Coronary artery (tissue), 2 donors: ENCODE measurements around the gene APOBEC3B.
"Not testable (repeated sequence)": the region's sequence is repeated elsewhere in the genome, so short reads cannot be mapped to it uniquely, and the experiment has no call there.

Experiments used
- DNase-seq: peaks from one replicate; pipeline ENCODE4 v3.0.0-alpha.2; 2017; ENCODE audit warnings: low spot score
- H3K27ac ChIP-seq, 2 donors: fragments of 200-600 bp; sonication (generic); one replicate each; pipeline ENCODE4 v1.5.1; 2016 to 2019
- H3K4me3 ChIP-seq: fragments of 200-600 bp; sonication (generic); 2 replicates; pipeline ENCODE4 v1.5.1; 2016; ENCODE audit warnings: mild to moderate bottlenecking, moderate library complexity
- TF ChIP-seq, protein P1 (sequence below): fragments of 200-600 bp; sonication (generic); IDR thresholded peaks from one replicate; pipeline ENCODE4 v1.5.1; 2019; ENCODE audit warnings: antibody characterized with exemption

The APOBEC3B gene

DNA sequence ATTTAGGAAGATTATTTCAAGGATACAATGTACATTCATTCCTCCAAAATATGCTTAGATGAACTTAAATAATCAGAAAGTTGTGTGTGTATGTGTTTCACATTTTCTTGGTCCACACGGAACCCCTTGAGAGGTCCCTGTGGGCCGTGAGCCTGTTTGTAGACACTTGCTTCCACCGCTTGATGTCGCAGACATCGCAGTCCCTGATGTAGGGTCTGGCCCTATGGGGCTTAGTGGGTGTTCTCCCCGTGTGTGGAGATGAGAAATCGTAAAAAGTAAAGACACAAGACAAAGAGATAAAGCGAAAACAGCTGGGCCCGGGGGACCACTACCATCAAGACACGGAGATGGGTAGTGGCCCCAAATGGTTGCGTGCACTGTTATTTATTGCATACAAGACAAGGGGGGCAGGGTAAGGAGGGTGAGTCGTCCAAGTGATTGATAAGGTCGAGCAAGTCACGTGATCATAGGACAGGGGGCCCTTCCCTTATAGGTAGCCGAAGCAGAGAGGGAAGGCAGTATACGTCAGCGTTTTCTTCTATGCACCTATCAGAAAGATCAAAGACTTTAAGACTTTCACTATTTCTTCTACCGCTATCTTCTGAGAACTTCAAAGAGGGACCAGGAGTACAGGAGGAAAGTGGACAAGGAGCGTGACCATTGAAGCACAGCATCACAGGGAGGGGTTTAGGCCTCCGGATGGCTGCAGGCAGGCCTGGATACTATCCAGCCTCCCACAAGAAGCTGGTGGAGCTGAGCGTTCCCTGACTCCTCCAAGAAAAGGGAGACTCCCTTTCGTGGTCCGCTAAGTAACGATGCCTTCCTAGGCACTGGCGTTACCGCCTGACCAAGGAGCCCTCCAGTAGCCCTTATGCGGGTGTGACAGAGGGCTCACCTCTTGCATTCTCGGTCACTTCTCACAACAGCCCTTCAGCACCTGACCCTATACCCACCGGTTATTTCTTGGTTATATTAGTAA is 30.7 kb downstream of the APOBEC3B start:
- no peak for DNase-seq
- H3K27ac ChIP-seq: no peak overlapping the region
- TF ChIP-seq, protein P1, sequence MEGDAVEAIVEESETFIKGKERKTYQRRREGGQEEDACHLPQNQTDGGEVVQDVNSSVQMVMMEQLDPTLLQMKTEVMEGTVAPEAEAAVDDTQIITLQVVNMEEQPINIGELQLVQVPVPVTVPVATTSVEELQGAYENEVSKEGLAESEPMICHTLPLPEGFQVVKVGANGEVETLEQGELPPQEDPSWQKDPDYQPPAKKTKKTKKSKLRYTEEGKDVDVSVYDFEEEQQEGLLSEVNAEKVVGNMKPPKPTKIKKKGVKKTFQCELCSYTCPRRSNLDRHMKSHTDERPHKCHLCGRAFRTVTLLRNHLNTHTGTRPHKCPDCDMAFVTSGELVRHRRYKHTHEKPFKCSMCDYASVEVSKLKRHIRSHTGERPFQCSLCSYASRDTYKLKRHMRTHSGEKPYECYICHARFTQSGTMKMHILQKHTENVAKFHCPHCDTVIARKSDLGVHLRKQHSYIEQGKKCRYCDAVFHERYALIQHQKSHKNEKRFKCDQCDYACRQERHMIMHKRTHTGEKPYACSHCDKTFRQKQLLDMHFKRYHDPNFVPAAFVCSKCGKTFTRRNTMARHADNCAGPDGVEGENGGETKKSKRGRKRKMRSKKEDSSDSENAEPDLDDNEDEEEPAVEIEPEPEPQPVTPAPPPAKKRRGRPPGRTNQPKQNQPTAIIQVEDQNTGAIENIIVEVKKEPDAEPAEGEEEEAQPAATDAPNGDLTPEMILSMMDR: no peak
- no peak overlapping the region for H3K4me3 ChIP-seq

DNA sequence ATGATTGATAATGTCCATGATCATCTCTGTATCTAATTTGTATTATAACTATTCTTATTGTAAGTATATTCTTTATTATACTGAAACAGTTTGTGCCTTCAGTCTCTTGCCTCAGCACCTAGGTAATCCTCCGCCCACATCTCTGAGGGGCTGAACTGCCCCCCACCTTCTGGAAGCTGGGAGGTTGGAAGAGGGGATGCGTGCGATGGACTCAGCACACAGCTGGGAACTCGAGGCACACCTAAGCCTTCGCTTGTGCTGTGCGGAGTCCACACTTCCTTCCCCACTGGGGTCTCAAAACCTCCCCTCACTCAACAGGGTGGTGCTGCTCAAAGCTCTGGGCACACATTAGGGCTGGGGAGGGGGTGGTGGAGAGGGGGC is 31.4 kb downstream of the APOBEC3B start:
- Histone ChIP-seq H3K4me3 (peak overlapping the region; percentile 81), H3K27ac (peak overlapping the region in 1 of 2 donors; percentile 92)
- DNase-seq: not testable (repeated sequence)

DNA sequence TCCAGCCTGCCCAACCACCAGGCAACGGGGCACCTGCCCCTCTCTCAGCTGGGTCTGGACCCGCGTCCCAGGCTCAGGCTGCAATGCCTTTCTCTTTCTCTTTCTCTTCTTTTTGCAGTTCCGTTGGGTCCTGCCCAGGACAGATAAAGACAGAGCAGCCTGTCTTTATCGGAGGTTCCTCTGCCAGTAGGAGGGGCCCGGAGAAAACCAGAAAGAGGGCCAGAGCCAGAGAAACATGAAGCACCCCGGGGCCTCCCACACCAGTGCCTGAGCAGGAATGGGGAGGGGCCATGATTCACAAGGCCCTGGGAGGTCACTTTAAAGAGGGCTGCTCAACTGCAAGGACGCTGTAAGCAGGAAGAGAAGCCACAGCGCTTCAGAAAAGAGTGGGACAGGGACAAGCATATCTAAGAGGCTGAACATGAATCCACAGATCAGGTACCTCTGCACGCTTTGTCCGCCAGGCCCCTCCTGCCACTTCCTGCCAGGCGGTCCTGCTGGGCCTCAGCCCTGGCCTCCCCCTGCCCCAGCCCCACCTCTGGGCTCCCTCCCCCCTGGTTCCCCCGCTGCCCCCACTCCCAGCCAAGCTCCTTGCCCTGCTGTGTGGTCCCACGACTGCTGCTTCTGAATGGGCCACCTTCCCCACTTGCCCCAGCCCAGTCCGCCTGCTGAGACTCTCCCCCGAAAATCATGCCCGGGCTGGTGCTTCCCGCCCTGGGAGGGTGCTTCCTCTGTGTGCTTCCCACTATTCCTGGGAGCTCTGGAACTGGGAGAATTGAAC is 32.0 kb downstream of the APOBEC3B start, which contains the start of gene APOBEC3C:
Gene APOBEC3C (plus strand): TSS at position 316 of the 781 bp plus-strand sequence. CDS start 106 bp downstream, at position 422.
- peak within 1 kb of the TSS; percentile 81 for H3K4me3 ChIP-seq
- TF ChIP-seq, protein P1: no peak
- H3K27ac ChIP-seq: peak within 1 kb of the TSS; percentile 51 to 92
- peak; percentile 81 for DNase-seq

DNA sequence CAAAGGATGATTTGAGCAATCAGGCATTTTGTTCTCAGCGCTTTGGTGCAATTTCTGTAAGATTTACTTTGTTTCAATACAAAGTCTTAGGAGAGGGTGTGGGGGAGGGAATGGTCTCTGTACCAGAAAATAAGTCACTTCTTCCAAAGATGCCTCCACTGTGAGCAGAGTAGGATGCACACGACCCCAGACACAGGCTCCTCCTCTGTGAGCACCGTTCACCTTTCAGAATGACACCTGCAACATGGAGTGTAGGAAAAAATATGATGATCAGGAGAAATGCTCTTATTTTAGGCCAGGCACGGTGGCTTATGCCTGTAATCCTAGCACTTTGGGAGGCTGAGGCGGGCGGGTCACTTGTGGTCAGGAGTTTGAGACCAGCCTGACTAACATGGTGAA is 32.6 kb downstream of the APOBEC3B start:
- not testable (repeated sequence) for DNase-seq
- Histone ChIP-seq H3K4me3 (peak overlapping the region; percentile 81), H3K27ac (peak overlapping the region; percentile 51 to 92)

DNA sequence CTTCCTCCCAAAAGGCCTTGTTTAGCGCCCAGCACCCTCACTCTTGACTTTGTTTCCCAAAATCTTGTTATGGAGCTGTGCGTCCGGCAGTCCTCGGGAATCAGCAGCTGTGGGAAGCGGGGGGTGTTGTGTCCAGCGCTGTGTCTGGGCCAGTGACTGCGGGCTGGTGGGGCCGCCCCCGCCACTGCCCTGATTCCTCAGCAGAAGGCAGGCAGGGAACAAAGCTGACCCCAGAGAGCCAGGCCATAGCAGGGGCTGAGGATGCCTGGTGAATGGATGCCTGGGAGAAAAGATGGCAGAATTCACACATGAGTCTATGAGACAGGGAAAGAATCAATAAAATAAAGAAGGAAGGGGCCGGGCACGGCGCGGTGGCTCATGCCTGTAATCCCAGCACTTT is 34.4 kb downstream of the APOBEC3B start:
- DNase-seq: no peak
- Histone ChIP-seq H3K27ac (no peak overlapping the region), H3K4me3 (no peak overlapping the region)
- TF ChIP-seq, protein P1: no peak

DNA sequence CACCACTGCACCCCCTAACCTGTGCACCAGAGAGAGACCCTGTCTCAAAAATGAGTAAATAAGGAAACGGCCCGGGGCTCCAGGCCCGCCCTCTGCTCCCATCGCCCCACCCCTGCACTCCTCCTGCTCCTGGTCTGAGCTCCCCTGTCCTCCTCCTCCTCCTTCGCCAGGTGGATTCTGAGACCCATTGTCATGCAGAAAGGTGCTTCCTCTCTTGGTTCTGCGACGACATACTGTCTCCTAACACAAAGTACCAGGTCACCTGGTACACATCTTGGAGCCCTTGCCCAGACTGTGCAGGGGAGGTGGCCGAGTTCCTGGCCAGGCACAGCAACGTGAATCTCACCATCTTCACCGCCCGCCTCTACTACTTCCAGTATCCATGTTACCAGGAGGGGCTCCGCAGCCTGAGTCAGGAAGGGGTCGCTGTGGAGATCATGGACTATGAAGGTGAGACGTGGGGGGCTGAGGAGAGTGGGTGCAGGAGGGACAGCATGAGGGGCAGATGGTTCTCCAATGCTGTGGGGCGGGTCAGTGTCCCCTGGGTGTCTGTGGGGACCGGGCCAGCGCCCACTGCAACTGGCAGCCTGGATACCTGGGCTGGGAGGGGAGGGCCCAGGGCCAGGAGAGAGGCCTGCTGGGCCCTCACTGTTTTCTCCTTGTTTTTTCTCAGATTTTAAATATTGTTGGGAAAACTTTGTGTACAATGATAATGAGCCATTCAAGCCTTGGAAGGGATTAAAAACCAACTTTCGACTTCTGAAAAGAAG is 35.6 kb downstream of the APOBEC3B start:
- Histone ChIP-seq H3K4me3 (no peak overlapping the region), H3K27ac (no peak overlapping the region)
- TF ChIP-seq, protein P1: no peak
- no peak for DNase-seq

DNA sequence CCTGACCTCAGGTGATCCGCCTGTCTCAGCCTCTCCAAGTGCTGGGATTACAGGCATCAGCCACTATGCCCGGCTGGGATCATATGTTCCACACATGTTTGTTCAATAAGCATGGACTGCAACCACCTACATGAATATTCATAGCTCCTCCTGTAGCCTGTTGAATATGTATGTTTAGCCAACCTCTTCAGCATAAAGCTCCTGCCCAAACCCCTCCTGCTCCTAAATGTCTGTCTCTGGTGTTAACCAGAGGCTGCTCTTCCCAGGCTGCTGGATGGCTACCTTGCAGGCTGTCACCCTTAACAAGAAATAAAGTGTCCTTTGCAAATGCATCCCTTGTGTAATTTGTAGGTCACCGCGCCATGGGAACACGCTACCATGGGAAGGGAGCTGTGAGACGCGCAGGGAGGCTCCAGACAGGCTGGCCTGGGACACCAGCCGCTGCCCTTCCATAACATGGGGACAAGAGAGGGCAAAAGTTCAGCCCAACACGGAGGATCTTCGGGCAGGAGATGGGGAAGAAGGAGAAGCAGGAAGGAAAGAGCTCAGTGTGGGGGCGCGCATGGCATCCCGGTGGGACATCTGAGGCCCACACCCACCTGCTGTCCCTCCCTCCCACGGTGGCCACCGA is 38.0 kb downstream of the APOBEC3B start:
- Histone ChIP-seq H3K4me3 (peak overlapping the region; percentile 67), H3K27ac (peak overlapping the region; percentile 32 to 85)
- DNase-seq: not testable (repeated sequence)
